ENCODE measurements around the gene MAMLD1.

The MAMLD1 gene

DNA sequence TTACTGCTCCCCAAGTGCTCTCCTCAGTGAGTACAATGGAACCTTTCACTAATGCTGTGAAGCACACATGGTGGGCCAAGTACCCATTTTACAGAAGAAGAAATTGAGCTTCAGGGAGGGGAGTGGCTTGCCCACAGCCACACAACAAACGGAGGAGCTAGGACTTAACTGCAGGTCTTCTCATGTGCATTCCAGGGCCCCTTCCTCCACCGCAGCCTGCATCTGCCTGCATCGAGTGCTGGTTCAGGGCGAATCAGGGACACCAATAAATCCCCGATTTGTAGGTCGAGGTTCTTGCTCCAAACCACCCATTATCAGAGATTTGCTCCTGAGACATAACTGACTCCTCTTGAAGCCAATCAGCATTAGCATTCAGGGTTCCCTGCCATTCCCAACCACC lies 100.9 kb downstream of the MAMLD1 start:
- Histone ChIP-seq H3K4me3 (no peak overlapping the region), H3K36me3 (replicated peaks) (no peaks in the 10 kb centered on the region), H3K4me1 (no peaks in the 10 kb centered on the region; the same call in 1 of the 2 replicates), H3K9me3 (no peaks in the 10 kb centered on the region), H3K27me3 (ENCODE audit: low read depth) (no peaks in the 10 kb centered on the region)
- in situ Hi-C loops (cut with MboI; ENCODE audit: low sequenced_read_pairs): no loop called here
- DNase-seq (ENCODE audit: low spot score in 2 of 2): no peak

DNA sequence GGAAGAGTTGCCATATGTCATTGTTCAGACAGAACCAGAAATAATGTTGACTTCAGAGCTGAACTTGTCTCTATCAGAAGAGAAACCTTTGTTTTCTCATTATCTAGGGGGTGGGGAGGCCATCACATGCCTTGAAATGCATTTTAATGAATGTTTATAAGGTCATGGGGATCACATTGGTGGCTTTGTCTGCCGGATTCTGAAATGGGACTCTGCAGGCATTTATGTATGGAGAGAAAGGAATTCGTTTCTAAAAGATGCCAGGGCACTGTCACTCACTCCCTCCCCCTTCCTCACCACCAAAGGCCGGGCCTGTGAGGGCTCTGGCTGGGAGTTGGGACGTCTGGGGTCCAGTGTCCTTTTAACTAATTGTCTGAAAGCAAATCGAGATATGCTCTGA lies 102.2 kb downstream of the MAMLD1 start:
- no peak for DNase-seq (ENCODE audit: low spot score in 2 of 2)

DNA sequence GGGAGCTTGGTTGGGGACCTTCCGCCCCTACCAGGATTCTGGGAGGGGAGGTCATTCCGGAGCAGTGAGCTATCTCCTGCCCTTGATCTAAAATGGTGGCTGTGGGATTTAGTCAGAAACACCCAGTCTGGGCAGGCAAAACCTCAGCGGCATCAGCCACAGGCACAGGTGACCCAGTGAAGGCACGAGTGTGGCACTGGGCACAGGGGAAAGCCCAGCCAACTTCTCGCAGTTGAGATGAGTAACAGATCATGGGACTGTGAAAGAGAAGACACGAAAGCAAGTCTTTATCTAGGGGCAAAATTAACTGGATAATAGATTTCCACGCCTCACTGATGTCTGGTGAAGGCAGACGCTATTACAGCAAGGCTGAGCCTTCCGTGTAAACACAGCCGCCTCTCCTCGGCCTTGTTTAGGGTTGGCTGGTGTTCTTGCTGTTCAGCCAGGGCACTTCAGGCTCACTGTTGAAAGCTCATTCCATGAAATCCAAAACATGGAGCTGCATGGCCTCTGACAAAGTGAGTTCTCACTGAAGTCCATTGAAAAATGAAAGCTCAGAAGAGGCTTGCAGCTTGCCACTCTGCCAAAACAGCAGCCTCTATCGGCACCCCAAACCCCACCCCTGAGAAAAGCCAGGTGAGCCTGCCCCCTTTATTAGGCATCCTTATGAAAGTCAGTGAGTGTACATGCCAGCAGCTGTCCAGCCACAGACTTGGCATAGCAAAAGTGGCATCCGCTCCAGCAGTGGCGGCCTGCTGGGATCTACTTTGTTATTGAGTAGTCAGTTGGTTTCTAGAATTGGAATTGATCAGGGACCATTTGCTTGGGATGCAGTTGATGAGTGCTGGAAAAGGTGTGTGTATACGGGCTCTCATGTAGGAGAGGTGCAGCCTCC lies 103.0 kb downstream of the MAMLD1 start:
- no peak overlapping the region for H3K4me3 ChIP-seq
- no peaks in the 10 kb centered on the region for H3K36me3 ChIP-seq (replicated peaks)
- no peaks in the 10 kb centered on the region for H3K9me3 ChIP-seq
- DNase-seq (ENCODE audit: low spot score in 2 of 2): no peak
- in situ Hi-C loops (cut with MboI; ENCODE audit: low sequenced_read_pairs): no loop called here
- H3K27me3 ChIP-seq (ENCODE audit: low read depth): no peaks in the 10 kb centered on the region
- peaks cover 6% of the 10 kb centered on the region; the same call in 1 of the 2 replicates for H3K4me1 ChIP-seq

More for the DNA sequence above, 102.2 kb downstream of the MAMLD1 start:
- Histone ChIP-seq H3K4me1 (peaks cover 6% of the 10 kb centered on the region; the same call in 1 of the 2 replicates), H3K9me3 (no peaks in the 10 kb centered on the region), H3K27me3 (ENCODE audit: low read depth) (no peaks in the 10 kb centered on the region), H3K36me3 (replicated peaks) (no peaks in the 10 kb centered on the region), H3K4me3 (no peak overlapping the region)
- in situ Hi-C loops (cut with MboI; ENCODE audit: low sequenced_read_pairs): no loop called here

GRCh38 chrX:150472306-150472705 lies 109.2 kb downstream of the MAMLD1 start:
- H3K9me3 ChIP-seq: no peaks in the 10 kb centered on the region
- peaks cover 6% of the 10 kb centered on the region; the same call in 1 of the 2 replicates for H3K4me1 ChIP-seq
- in situ Hi-C loops (cut with MboI; ENCODE audit: low sequenced_read_pairs): no loop called here
- no peak for DNase-seq (ENCODE audit: low spot score in 2 of 2)
- H3K36me3 ChIP-seq (replicated peaks): no peaks in the 10 kb centered on the region
- no peaks in the 10 kb centered on the region for H3K27me3 ChIP-seq (ENCODE audit: low read depth)
- no peak overlapping the region for H3K4me3 ChIP-seq

DNA sequence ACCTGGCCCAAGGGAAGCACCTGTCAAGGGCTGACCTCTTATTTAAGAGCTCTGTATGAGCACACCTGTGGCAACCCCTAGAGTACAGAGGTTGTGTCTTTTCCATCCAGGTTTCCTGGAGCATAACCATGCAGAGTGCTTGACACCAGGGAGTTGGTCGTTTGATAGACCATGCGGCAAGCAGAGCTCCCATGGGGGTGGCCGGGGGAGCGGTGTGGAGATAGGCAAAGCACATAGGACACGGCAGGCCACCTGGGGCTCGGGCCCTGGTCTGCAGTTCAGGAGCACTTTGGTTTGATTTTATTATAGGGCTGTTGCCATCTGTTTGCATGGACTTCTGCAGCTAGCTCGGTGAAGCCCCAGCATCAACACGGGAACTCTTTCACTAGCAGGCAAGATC lies 110.3 kb downstream of the MAMLD1 start:
- Histone ChIP-seq H3K9me3 (no peaks in the 10 kb centered on the region), H3K36me3 (replicated peaks) (no peaks in the 10 kb centered on the region), H3K27me3 (ENCODE audit: low read depth) (no peaks in the 10 kb centered on the region), H3K4me3 (no peak overlapping the region), H3K4me1 (peaks cover 6% of the 10 kb centered on the region; the same call in 1 of the 2 replicates)
- no peak for DNase-seq (ENCODE audit: low spot score in 2 of 2)
- in situ Hi-C loops (cut with MboI; ENCODE audit: low sequenced_read_pairs): no loop called here

- no peaks in the 10 kb centered on the region for H3K4me1 ChIP-seq
- H3K36me3 ChIP-seq (replicated peaks): no peaks in the 10 kb centered on the region
- DNase-seq (ENCODE audit: low spot score in 2 of 2): no peak
- no peak overlapping the region for H3K4me3 ChIP-seq
- in situ Hi-C loops (cut with MboI; ENCODE audit: low sequenced_read_pairs): no loop called here
- H3K27me3 ChIP-seq (ENCODE audit: low read depth): no peaks in the 10 kb centered on the region
- no peaks in the 10 kb centered on the region for H3K9me3 ChIP-seq
Measured at GRCh38 chrX:150475461-150475860, 112.3 kb downstream of the MAMLD1 start.

GRCh38 chrX:150476164-150476699 lies 113.1 kb downstream of the MAMLD1 start:
- Histone ChIP-seq H3K4me3 (no peak overlapping the region), H3K4me1 (no peaks in the 10 kb centered on the region)
- in situ Hi-C loops (cut with MboI; ENCODE audit: low sequenced_read_pairs): no loop called here

GRCh38 chrX:150477371-150477770 lies 114.3 kb downstream of the MAMLD1 start:
- no peak for DNase-seq (ENCODE audit: low spot score in 2 of 2)
- Histone ChIP-seq H3K4me1 (no peaks in the 10 kb centered on the region), H3K36me3 (replicated peaks) (no peaks in the 10 kb centered on the region), H3K9me3 (no peaks in the 10 kb centered on the region), H3K4me3 (no peak overlapping the region), H3K27me3 (ENCODE audit: low read depth) (no peaks in the 10 kb centered on the region)
- in situ Hi-C loops (cut with MboI; ENCODE audit: low sequenced_read_pairs): no loop called here

More at GRCh38 chrX:150476164-150476699, 113.1 kb downstream of the MAMLD1 start:
- H3K27me3 ChIP-seq (ENCODE audit: low read depth): no peaks in the 10 kb centered on the region
- DNase-seq (ENCODE audit: low spot score in 2 of 2): no peak
- H3K9me3 ChIP-seq: no peaks in the 10 kb centered on the region
- H3K36me3 ChIP-seq (replicated peaks): no peaks in the 10 kb centered on the region

GRCh38 chrX:150478496-150479492 lies 115.7 kb downstream of the MAMLD1 start:
- Histone ChIP-seq H3K4me1 (no peaks in the 10 kb centered on the region), H3K27me3 (ENCODE audit: low read depth) (no peaks in the 10 kb centered on the region), H3K9me3 (no peaks in the 10 kb centered on the region), H3K36me3 (replicated peaks) (no peaks in the 10 kb centered on the region), H3K4me3 (no peak overlapping the region)
- in situ Hi-C loops (cut with MboI; ENCODE audit: low sequenced_read_pairs): no loop called here
- no peak for DNase-seq (ENCODE audit: low spot score in 2 of 2)

- no peak for DNase-seq (ENCODE audit: low spot score in 2 of 2)
- H3K4me1 ChIP-seq: no peaks in the 10 kb centered on the region
- no peaks in the 10 kb centered on the region for H3K36me3 ChIP-seq (replicated peaks)
- no peak overlapping the region for H3K4me3 ChIP-seq
- in situ Hi-C loops (cut with MboI; ENCODE audit: low sequenced_read_pairs): no loop called here
- no peaks in the 10 kb centered on the region for H3K27me3 ChIP-seq (ENCODE audit: low read depth)
- no peaks in the 10 kb centered on the region for H3K9me3 ChIP-seq
Measured at GRCh38 chrX:150482537-150483206, 119.6 kb downstream of the MAMLD1 start.

DNA sequence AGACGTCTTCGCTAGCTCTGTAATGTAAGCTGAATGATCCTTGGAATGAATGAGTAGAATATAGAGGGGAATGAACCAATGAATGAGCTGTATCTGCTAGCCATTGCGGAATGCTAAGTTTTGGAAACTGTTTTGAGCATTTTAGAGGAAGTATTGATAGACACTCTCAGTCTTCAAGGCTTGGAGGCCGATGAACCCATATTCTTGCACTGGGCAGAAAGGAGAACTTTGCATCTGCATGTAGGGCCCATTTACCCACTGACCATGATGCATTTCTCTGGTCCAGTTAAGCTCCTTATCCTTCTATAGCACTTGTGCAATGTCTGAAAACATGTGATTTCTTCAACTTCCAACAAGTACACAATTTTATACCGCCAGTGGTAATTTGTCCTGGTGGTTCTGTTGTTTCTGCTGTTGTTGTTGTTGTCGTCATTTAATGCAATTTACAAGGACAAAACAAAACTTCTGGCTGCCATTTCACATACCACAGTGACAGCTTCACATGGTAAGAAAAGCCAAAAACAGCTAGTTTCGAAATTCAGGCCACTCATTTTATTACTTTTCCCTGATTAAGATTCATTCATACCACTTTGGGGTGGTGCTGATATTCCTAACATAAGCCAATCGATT lies 120.4 kb downstream of the MAMLD1 start:
- H3K9me3 ChIP-seq: no peaks in the 10 kb centered on the region
- no peak for DNase-seq (ENCODE audit: low spot score in 2 of 2)
- H3K4me1 ChIP-seq: no peaks in the 10 kb centered on the region
- no peaks in the 10 kb centered on the region for H3K27me3 ChIP-seq (ENCODE audit: low read depth)
- no peaks in the 10 kb centered on the region for H3K36me3 ChIP-seq (replicated peaks)
- H3K4me3 ChIP-seq: no peak overlapping the region
- in situ Hi-C loops (cut with MboI; ENCODE audit: low sequenced_read_pairs): no loop called here

DNA sequence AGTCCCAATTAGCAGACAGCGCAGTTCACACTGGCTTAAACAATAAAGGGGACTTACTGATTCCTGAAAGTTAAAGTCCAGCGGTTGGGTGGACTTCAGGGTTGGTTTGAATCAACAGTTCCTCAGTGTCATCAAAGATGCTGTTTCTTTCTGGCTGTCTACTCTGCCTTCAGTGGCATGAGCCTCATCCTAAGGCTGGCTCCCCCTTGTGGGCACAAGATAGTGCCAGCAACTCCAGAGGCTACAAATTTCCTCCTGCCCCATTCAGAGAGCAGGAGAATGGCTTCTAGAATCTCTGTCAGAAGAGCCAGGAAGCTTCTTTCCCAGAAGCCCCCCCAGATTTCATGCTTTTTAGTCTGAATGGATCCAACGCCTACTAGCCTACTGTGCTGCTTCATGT lies 122.9 kb downstream of the MAMLD1 start:
- in situ Hi-C loops (cut with MboI; ENCODE audit: low sequenced_read_pairs): no loop called here
- Histone ChIP-seq H3K4me1 (no peaks in the 10 kb centered on the region), H3K4me3 (no peak overlapping the region), H3K9me3 (no peaks in the 10 kb centered on the region), H3K27me3 (ENCODE audit: low read depth) (no peaks in the 10 kb centered on the region), H3K36me3 (replicated peaks) (no peaks in the 10 kb centered on the region)
- DNase-seq (ENCODE audit: low spot score in 2 of 2): peak; percentile 53 to 70
